Body of pancreas (tissue), 4 donors: ENCODE results near the gene GATAD2A. TPM values are rescaled to one million over a fixed set of nuclear protein-coding genes. Genes with fewer than 3 reads are reported as not detected.

Experiments used
- ATAC-seq: fragments of 150-250 bp; one replicate; pipeline ENCODE4 v1.9.1; 2016
- DNase-seq, 4 donors: peaks; one replicate each; pipeline ENCODE4 v3.0.0-alpha.2; 2019
- H3K27ac ChIP-seq, 4 donors: fragments of 200-600 bp; sonication (generic); 1 replicate in 3 of 4; 2 replicates in 1 of 4; pipeline versions ENCODE4 v1.5.1 to v1.6.1; 2016 to 2019; ENCODE audit warnings: mild to moderate bottlenecking in 1 of 4, mixed read lengths in 1 of 4, moderate library complexity in 1 of 4
- H3K27me3 ChIP-seq, 2 donors: fragments of 200-600 bp; sonication (generic); one replicate each; pipeline ENCODE4 v1.6.0; 2016; ENCODE audit warnings: mild to moderate bottlenecking in 1 of 2
- H3K36me3 ChIP-seq, 2 donors: fragments of 200-600 bp; sonication (generic); replicated peaks in 1 of 2; 2 replicates each; pipeline ENCODE4 v1.5.1; 2016; ENCODE audit warnings: low read depth in 2 of 2; ENCODE audit not compliant: insufficient read depth in 1 of 2
- H3K4me1 ChIP-seq: fragments of 200-600 bp; sonication (generic); one replicate; pipeline ENCODE4 v1.6.0; 2016
- H3K4me3 ChIP-seq, 2 donors: fragments of 200-600 bp; sonication (generic); 1 replicate in 1 of 2; 2 replicates in 1 of 2; pipeline ENCODE4 v1.5.1; 2016 to 2019
- H3K9me3 ChIP-seq, 3 donors: fragments of 200-600 bp; sonication (generic); 1 replicate in 2 of 3; 2 replicates in 1 of 3; pipeline ENCODE4 v1.5.1; 2016
- CTCF ChIP-seq, 7 experiments: fragments of 450-650 bp in 4 of 7; fragments of 200-600 bp in 3 of 7; sonication (generic) in 3 of 7; IDR thresholded peaks; one replicate each; pipeline ENCODE4 v1.5.1; 2016 to 2019; ENCODE audit warnings: antibody characterized with exemption in 7 of 7
- POLR2A ChIP-seq, 3 donors: fragments of 450-650 bp; IDR thresholded peaks; one replicate each; pipeline ENCODE4 v1.6.1; 2016; ENCODE audit warnings: antibody characterized with exemption in 3 of 3, mild to moderate bottlenecking in 2 of 3
- WGBS, 2 donors: methylation state at CpG; one replicate each; pipeline ENCODE4 v1.1.5; 2017; 5-methylcytosine and 5-hydroxymethylcytosine counted together
- intact Hi-C: fragments of 100-400 bp; cut with DNase I; formaldehyde crosslinking; loops from one replicate; pipeline ENCODE4 v1.15.1; 2023
- total RNA-seq, 2 donors: library from RNA; depleted of rRNA; stranded (reverse); fragments of >200 nt; gene quantifications; one replicate each; pipeline ENCODE4 v1.1.0, GENCODE V29; 2016

Gene GATAD2A
- total RNA-seq, 2 donors from 2014 or later = 30.0 to 35.8 TPM

- H3K36me3 ChIP-seq = no peaks in the 10 kb centered on the region
- no peaks in the 10 kb centered on the region for H3K4me1 ChIP-seq
- no peaks in the 10 kb centered on the region for H3K27me3 ChIP-seq
- H3K4me3 ChIP-seq = no peak overlapping the region
- intact Hi-C loops = no loop called here
- no peak overlapping the region for H3K27ac ChIP-seq
- DNase-seq (no peak), ATAC-seq (no peak)
- no peaks in the 10 kb centered on the region for H3K9me3 ChIP-seq
- TF ChIP-seq POLR2A (IDR thresholded peaks at IDR 0.05) (no peak), CTCF (IDR thresholded peaks at IDR 0.05) (no peak)
- 45 to 51% methylated on average over 9 to 13 of the region's 13 CpGs for WGBS, 2 donors
Observed at GRCh38 chr19:19548915-19549759, 143.7 kb downstream of the GATAD2A start.

GRCh38 chr19:19549804-19550464, 144.5 kb downstream of the GATAD2A start:
- WGBS, 2 donors = 47 to 48% methylated on average over 16 to 23 of the region's 23 CpGs
- H3K27ac ChIP-seq = no peak overlapping the region
- H3K9me3 ChIP-seq = no peaks in the 10 kb centered on the region
- intact Hi-C loops = no loop called here
- no peaks in the 10 kb centered on the region for H3K27me3 ChIP-seq
- no peaks in the 10 kb centered on the region for H3K36me3 ChIP-seq
- no peak overlapping the region for H3K4me3 ChIP-seq
- H3K4me1 ChIP-seq = no peaks in the 10 kb centered on the region
- TF ChIP-seq POLR2A (IDR thresholded peaks at IDR 0.05) (no peak), CTCF (IDR thresholded peaks at IDR 0.05) (no peak)
- ATAC-seq (no peak), DNase-seq (no peak)

GRCh38 chr19:19550485-19550929, 145.0 kb downstream of the GATAD2A start:
- 35% methylated on average over 8 of the region's 8 CpGs; no CpG with 5 or more reads in 1 of the 2 donors for WGBS, 2 donors
- H3K9me3 ChIP-seq = no peaks in the 10 kb centered on the region
- TF ChIP-seq CTCF (IDR thresholded peaks at IDR 0.05) (no peak), POLR2A (IDR thresholded peaks at IDR 0.05) (no peak)
- intact Hi-C loops = no loop called here
- H3K27ac ChIP-seq = no peak overlapping the region
- no peak overlapping the region for H3K4me3 ChIP-seq
- ATAC-seq (no peak), DNase-seq (no peak)
- H3K36me3 ChIP-seq = no peaks in the 10 kb centered on the region
- H3K4me1 ChIP-seq = no peaks in the 10 kb centered on the region
- H3K27me3 ChIP-seq = no peaks in the 10 kb centered on the region

GRCh38 chr19:19550972-19551852, 145.7 kb downstream of the GATAD2A start:
- TF ChIP-seq CTCF (IDR thresholded peaks at IDR 0.05) (no peak), POLR2A (IDR thresholded peaks at IDR 0.05) (no peak)
- intact Hi-C loops = no loop called here
- no peaks in the 10 kb centered on the region for H3K36me3 ChIP-seq
- H3K27me3 ChIP-seq = no peaks in the 10 kb centered on the region
- H3K27ac ChIP-seq = no peak overlapping the region
- H3K4me3 ChIP-seq = no peak overlapping the region
- ATAC-seq (no peak), DNase-seq (no peak)
- H3K4me1 ChIP-seq = no peaks in the 10 kb centered on the region
- WGBS, 2 donors = 77 to 85% methylated on average over 5 to 10 of the region's 10 CpGs
- no peaks in the 10 kb centered on the region for H3K9me3 ChIP-seq
